HG03469 (cell line): Measurements from ENCODE around the gene MRC1.

Experiments used
- ATAC-seq: cut with Tn5 transposase; IDR thresholded peaks from one replicate; pipeline ENCODE4 v1.9.1; 2021; ENCODE audit warnings: mild to moderate bottlenecking, moderate library complexity, moderate number of reproducible peaks; ENCODE audit not compliant: unreplicated experiment

MRC1 gene

DNA sequence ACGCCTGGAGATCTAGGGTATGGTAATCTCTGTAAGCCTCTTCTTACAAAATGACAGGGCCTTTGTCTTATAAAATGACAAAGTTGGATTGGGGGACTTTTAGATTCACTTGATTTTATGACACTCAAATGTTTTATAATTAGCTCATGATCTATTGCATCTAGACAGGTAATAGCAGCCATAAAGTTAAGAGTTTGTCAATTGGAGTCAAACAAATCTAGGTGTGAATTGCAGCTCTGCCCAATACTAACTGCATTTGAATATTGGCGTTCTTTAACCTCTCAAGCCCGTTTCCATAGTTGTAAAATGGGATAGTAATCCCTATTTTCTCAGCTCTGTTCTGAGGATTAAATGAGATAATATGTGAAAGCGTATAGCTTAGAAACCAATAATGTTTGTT is 14.1 kb upstream of the MRC1 start:
- ATAC-seq: no peak

DNA sequence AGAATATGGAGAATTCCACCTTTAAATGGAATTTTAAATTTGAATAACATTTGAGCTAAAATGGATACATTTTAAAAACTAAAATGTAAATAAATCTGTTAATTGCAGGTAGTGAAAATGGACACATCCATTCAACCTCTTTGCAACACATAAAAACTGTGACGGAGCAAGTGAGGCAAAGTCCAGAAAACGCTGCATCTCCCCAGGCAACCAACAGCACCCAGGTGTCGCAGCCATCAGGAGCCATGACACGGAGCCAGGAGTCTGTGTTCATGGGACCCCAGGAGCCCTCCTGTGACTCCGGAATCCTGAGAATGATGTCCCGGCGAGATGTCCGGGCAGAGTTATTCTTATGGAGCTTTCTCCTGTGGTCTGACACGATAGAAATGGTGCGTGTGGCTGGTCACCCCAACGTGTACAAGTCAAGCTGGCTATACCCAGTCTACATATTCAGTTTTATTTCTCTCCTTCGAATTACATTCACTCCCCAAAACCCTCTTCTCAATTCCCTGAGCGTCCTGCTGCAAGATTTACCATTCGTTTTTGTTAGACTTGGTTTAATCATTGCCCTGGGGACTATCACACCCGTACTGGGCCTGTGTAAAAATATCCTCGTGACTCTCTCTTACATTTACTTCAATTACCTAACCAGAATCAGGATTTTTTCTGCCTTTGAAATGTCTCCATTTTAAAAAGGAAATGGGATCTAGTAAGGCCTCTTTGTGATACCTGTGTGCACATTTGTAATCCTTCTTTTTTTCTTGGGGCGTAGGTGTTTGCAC is 13.1 kb upstream of the MRC1 start:
- ATAC-seq: no peak

DNA sequence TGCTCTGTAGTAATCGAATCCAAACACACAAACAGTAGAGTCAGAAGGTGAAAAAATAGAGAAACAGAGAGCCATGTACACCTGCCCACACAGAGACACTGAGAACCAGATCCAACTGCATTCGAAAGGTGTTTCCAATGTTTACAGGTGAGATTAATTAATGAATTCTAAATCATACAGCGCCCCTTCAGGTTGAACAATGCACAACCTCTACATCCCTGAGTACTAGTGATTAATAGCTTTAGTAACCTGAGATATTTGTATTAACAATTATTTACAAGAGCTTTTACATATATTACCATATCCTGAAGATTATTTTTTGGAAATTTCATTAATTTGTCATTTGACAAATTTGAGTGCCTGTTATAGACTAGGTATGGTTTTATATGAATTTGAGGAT is 7.6 kb upstream of the MRC1 start:
- no peak for ATAC-seq

DNA sequence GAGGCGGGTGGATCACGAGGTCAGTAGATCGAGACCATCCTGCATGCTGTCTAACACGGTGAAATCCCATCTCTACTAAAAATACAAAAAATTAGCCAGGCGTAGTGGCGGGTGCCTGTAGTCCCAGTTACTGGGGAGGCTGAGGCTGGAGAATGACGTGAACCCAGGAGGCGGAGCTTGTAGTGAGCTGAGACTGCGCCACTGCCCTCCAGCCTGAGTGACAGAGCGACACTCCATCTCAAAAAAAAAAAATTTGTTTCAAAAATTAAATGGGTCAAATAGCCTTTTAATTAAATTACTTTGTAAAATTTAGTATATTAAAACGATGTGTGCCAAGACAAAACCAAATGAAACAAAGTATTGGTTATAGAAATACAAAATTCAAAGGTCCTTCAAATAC is 6.8 kb upstream of the MRC1 start:
- ATAC-seq: no peak

DNA sequence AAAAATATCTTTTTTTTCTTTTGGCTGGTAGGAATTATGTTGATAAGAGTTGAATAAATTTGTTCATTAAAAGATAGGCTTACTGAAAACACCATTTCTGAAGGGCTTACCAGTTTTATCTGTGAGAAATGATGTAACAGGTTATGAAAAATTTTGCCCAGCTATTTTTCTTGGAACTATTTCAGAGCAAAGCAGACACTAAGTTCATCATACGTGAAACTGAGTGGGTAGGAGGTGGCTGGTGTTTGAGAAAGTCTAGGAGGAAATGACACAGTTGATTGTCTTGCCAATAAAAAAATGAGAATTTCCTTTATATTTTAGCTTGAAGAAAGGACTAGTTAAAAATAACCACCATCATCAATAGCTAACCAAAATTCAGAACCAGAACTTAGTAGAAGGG is 6.2 kb upstream of the MRC1 start:
- no peak for ATAC-seq

DNA sequence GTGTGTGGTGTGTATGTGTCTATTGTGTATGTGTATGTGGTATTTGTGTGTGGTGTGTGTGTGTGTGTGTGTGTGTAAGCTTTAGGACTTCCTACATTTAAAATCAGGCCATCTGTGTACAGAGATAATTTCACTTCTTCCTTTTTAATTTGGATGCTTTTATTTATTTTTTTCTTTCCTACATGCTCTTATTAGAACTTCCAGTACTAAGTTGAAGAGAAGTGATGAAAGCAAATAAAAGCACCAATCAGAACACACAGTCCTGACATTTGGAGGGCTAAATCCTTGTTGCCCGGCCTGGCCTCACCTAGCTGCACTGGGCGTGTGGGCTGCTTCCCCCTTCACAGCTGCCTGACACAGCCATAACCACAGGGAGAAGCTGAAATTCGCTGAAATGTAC is 3.8 kb upstream of the MRC1 start:
- no peak for ATAC-seq

DNA sequence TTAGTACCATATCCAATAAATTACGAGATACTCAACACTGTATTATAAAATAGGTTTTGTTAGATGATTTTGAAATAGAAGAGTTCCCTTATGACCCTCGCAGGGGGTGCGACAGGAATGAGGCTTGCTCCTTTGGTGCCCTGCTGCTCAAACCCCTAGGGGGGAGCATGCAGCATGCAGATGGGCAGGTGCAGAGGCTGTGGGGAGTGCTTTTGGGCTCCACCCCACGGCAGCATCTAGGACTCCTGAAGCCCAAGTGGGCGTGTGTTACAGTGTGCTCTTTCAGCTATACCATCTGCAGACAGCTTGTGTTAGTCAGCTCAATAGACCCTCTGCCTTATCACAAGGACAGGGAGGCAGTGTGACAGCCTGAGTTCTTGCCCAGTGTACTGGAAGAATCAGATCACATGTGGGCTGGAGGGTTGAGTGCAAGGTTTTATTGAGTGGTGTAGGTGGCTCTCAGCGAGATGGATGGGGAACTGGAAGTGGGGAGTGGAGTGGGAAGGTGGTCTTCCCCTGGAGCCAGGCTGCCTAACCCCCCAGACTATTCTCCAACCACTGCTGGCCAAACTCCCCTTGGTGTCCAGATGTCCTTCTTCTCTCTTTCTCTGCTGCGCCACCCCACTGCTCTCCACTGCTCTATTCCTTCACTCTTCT is 3.1 kb upstream of the MRC1 start:
- peak; percentile 66 for ATAC-seq

DNA sequence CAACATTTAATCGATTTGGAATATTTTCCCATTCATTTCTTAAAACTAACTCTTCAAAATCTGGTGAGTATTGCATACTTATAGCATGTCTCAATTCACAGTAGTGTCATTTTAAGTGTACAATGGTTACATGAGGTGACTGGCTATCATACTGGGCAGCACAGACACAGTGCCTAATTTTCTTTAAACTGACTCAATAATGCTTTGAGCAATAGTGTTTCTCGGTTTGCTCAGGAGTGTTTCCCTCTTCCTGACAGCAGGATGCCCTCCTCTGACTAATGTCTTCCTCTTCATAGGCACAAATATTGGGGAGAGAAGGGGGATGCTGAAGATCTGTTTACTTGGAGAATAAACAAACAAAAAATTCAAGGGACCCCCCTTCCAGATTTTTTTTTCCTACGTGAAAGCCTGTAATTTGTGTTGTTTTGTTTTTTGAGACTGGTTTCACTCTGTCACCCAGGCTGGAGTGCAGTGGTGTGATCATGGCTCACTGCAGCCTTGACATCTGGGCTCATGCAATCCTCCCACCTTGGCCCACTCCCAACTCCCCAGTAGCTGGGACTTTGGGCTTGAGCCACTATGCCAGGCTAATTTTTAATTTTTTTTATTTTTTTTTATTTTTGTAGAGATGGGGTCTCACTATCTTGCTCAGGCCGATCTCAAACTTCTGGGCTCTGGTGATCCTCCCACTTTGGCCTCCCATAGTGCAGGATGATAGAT is 2.2 kb downstream of the MRC1 start:
- no peak for ATAC-seq

DNA sequence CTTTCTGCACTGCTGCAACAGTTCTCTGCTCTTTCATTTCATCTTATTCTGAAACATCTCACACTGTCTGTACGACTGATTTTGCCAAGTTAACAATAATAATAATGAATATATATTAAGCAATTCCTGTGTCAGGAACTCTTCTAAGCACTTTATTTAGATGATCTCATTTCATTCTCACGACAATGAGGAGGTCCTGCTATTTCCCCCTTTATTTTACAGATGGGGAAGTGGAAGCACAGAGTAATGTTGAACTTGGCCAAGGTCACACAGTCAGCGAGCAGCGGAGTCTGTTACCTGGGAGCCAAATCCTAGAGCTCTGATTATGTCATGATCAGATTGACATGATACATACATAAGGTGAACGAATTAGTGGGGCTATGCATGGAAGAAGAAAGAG is 5.8 kb downstream of the MRC1 start:
- no peak for ATAC-seq

DNA sequence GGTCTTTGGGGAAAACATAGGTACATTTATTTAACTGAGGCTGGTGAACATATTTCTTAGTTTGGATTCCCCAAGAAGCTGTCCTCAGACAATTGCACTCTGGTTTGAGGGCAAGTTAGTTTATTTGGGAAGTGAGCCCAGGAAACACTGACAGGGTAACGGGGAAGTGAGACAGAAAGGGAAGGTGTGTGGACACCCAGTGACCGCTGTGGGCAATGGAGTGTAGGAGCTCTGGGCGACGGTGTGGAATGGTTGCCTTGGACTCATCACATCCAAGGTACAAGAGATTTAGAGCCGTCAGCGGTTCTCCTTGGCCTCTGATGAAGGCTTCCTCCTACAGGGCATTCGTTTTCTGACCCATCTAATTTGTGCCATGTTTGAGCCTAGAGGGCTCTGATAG is 7.1 kb downstream of the MRC1 start:
- no peak for ATAC-seq

DNA sequence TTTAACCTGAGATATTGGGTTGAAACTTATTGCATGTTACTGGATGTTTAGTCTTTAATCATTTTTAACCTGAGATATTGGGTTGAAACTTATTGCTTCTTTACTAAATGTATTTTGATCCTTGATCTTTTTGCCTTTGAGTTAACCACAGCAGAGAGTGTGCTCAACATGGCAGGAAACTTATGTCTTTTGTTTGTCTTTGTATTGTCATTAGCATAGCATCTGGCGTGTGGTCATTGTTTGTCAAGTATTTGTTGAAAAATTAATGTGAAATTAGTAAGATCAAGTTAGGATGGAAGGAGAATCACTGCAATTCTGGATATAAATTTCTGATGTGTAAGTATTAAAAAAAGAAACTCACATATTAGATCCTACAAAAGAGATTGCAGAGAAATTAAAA is 8.2 kb downstream of the MRC1 start:
- no peak for ATAC-seq

DNA sequence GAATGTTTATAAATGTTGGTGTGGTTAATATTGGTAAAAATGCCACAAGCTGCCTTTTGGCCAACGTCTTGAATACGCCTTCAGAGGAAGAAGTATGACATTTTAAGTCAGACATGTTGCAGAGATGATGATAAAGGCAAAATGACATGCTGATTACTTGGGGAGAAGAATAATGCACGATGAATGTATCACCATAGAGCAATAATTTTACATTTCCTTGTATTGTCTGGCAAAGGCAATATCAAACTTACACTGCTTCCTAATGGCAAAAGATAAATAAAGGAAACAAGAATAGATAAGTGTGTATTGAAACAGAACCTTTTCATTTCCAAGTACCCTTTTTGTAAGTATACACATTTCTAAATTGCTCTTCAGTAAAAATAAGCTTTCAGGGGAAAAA is 8.6 kb downstream of the MRC1 start:
- no peak for ATAC-seq

DNA sequence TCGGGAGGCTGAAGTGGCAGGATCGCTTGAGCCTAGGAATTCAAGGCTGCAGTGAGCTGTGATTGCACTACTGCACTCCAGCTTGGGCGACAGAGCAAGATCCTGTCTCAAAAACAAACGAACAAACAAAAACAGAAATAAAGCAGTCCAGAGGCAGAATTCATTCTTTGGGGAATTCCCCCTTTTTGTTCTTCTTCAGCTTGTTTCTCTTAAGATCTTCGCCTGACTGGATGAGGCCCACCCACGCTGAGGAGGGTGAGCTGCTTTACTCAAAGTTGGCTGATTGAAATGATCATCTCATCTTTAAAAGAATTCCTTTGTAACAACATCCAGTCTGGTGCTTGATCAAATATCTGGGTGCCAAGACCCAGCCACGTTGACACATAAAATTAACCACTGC is 10.7 kb downstream of the MRC1 start:
- ATAC-seq: no peak

DNA sequence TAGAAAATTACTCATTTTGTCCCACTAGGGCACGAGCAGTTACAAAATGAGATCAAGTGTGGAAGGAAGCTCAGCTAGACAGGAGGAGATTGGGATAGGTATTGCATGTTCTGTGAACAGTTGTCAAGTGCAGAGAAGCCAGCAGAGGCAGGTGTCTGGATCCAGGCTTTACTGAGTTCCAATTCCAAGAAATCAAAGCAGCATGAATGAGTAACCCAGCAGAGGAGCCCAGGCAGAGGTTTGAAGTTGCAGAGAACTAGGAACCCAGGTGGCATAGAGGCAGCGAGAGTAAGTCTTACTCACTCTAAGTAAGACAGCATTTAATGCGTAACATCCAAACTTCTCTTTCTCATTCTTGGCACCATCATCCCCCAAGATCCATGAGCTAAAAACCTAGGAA is 11.8 kb downstream of the MRC1 start:
- ATAC-seq: no peak

DNA sequence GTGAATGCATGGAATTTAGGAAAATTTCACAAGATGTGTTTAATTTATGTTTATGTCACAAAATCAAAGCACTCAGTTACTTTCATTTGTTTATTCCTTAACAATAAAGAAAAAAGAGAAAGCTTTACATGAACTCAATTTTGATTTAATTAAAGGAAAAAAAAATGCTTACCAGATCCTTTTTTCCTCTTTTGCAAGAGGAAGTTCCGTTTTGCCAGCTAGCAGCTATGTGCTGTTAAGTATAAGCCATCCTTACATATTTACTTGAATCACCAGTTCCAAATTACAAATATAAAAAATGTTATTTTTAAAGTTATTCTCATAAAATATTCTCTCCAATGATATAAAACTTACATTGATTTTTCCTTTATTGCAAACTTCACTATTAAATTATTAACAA is 12.7 kb downstream of the MRC1 start:
- ATAC-seq: no peak

DNA sequence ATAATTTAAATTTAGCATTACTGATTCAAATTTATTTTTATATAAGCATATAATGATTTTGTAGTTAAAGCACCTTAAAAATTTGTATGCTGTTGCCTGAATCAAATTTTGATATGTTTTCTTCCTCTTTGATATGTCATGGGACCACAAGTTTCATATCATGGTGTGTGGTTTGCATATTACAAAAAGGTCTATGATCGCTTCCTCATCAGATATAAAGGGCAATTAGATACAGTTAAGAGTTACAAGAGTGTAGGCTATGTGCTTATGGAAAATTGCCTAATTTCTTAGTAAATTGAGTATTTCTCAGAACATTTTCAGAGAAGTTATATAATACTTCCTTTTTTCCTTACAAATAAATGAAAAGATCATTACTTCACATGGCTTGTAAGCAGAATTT is 22.2 kb downstream of the MRC1 start:
- no peak for ATAC-seq

DNA sequence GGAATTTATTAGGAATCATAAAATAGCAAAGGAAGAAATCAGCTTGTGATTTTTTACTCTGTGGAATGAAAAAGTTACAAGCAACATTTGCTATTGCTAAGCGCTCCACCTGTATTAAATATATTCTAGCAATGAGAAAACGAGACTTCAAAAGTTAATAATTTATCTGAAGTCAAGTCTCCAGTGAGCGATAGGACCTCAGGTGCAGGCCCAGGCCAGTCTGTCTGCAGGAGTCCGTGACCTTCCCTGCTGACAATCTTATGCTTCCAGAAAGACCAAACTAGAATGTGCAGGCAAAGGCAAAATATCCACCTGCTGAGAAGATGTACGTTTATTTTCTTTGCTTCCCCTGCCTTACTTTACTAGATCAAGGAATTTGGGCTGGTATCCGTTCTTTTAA is 22.7 kb downstream of the MRC1 start:
- ATAC-seq: no peak

DNA sequence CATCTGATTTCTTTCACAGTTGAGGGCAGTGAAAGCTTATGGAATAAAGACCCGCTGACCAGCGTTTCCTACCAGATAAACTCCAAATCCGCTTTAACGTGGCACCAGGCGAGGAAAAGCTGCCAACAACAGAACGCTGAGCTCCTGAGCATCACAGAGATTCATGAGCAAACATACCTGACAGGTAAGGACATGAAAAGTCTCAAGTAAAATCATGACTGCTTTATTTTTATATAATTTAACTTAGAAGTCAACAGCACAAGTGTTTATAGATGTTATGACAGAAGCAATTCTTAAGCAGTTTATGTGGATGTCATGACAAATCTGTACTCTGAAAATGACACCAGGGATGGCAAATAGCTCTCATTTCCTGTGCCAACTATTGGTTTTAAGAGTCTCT is 24.5 kb downstream of the MRC1 start:
- ATAC-seq: no peak

DNA sequence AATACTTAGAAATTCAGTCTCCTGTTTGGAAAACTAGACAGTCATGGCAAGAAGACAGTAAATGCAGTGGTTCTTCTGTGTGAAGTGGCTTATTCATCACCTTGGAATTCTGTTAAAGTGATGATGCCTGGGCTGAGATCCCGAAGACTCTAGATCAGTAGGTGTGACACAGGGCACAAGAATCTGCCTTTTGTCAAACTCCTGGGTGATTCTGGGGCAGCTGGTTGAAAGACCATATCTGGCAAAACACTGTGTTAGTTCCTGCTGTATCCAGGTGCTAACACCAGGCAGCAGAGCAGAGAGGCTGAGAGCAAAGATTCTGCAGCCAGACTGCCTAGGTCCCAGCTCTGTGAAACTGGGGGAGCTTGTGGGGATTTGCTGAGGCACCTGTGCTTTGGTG is 26.5 kb downstream of the MRC1 start:
- ATAC-seq: no peak

DNA sequence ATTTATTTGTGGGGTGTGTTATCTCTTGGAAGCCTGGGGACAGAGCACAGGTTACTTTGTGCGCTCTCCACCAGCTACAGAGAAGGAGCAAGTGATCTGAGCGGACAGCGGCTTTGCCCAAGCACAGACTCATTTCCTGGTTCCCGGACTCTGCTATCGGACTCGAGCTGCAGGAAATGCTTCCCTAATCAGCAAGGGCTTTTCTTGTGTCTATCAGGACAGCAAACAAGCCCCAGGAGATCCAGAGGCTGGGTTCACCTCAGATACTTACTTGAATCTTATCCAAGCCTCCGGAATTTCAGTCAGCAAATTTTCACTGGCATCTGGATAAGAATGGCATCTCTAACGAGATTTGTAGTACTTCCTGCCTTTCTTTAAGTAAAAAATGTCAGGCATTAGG is 27.8 kb downstream of the MRC1 start:
- no peak for ATAC-seq

DNA sequence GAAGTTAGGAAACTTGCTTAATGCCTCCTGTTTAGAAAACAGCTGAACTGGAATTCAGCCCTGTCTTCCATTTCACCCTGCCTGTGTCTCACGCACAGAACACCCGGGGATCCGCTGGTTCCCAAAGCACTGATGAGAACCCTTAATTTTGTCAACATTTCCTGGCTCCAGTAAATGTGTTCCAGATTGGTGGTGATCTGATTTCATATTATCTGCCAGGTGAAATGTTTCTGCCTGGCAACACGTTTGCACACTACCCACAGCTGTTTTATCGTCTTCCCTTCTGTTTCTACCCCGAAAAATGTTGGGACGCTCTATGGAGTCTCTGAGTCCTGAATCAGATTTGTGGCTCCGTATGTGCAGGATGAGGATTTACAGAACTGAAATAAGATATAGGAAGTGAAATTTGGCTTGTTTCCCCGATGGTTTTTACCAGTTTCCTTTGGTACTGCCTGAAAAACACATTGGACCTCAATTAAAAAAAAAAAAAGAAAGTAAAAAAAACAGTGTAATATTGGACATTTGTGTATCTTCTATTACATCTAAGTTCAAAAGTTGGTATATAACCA is 29.0 kb downstream of the MRC1 start:
- no peak for ATAC-seq

DNA sequence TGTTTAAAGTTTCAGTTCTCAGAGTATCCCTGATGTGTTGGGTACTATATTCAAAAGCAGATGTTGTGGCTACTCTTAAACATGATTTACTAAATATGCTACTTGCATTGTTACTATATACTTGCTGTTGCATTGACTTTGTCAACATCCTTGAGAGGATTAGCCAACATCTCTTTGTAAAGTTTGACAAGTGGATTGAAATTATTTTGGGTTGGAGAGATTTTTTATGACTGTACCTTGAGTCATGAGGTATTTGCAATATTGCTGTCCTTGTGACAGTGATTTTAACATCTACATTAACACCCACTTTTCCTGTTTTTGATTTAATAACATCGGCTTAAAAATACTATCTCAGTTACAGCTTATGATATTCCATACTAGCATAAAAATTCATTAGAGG is 31.9 kb downstream of the MRC1 start:
- ATAC-seq: no peak
